ENCODE measurements around the gene KLC4. TPM values are rescaled to one million over a fixed set of nuclear protein-coding genes. Genes with fewer than 3 reads are reported as not detected.

Gene KLC4
- total and polyA plus RNA-seq, 2 donors from 2014 or later: 33.7 to 39.0 TPM

DNA sequence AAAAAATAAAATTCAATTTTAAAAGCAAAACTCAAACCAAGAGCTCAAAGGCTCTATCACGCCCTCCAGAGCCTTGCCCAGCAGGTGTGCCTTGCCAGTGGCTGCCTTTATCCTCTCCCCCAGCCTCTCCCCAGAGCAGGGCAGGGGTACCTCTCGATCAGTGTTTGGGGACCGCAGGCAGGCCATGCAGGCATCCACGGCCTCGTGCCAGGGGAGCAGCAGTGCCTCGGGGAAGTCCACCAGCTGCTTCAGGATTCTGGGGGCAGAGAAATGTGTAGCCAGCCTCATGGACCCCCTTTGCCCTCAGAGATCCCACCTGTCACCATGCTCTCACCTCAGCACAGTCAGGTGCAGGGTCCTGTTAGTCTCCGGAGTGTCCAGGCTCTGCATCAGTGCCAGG, 11.4 kb upstream of the KLC4 start:
- H3K36me3 ChIP-seq (ENCODE audit: control insufficient read depth in 2 of 3, insufficient read depth in 3 of 3, low read length in 3 of 3): peaks cover 10 to 25% (median 21%) of the 10 kb centered on the region in 3 donors
- no peaks in the 10 kb centered on the region for H3K27me3 ChIP-seq (ENCODE audit: control insufficient read depth, insufficient read depth, low read length)
- H3K4me1 ChIP-seq (ENCODE audit: control insufficient read depth in 2 of 3, insufficient read depth in 2 of 3, low read depth in 1 of 3, low read length in 3 of 3): peaks cover 0 to 10% (median 0%) of the 10 kb centered on the region in 3 donors
- no peak overlapping the region for H3K27ac ChIP-seq (ENCODE audit: low read depth in 2 of 2, low read length in 2 of 2)
- no peak overlapping the region for H3K9ac ChIP-seq (ENCODE audit: low read length in 3 of 3)
- no peaks in the 10 kb centered on the region for H3K9me3 ChIP-seq (ENCODE audit: control insufficient read depth in 2 of 3, insufficient read depth in 1 of 3, low read length in 3 of 3)
- FAIRE-seq: no peak
- intact Hi-C loops (cut with DNase I): no loop called here
- DNase-seq: no peak
- H3K4me3 ChIP-seq (ENCODE audit: low read length in 3 of 3): no peak overlapping the region
- TF ChIP-seq, protein P1, sequence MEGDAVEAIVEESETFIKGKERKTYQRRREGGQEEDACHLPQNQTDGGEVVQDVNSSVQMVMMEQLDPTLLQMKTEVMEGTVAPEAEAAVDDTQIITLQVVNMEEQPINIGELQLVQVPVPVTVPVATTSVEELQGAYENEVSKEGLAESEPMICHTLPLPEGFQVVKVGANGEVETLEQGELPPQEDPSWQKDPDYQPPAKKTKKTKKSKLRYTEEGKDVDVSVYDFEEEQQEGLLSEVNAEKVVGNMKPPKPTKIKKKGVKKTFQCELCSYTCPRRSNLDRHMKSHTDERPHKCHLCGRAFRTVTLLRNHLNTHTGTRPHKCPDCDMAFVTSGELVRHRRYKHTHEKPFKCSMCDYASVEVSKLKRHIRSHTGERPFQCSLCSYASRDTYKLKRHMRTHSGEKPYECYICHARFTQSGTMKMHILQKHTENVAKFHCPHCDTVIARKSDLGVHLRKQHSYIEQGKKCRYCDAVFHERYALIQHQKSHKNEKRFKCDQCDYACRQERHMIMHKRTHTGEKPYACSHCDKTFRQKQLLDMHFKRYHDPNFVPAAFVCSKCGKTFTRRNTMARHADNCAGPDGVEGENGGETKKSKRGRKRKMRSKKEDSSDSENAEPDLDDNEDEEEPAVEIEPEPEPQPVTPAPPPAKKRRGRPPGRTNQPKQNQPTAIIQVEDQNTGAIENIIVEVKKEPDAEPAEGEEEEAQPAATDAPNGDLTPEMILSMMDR (IDR thresholded peaks at IDR 0.05; ENCODE audit: borderline replicate concordance, extremely low read depth, insufficient read depth): no peak

DNA sequence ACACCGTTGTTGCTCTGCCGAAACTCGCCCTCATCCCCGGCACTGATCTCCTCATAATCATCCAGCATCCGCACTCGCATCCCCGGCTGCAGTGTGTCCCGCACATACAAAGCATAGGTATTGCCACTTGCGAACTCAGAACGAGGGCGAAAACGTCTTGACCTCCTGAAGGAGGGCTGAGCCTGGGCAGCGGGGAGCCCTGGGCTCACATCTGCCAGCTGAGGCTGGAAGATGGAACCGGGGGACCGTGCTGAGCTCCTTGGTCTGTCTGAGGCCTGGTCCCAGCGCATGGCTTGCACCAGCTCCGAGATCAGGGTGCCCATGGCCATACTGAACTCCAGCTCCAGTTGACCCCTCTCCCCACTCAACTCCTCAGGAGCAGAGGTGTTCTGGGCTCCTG, 8.4 kb upstream of the KLC4 start:
- TF ChIP-seq, protein P1 (IDR thresholded peaks at IDR 0.05; ENCODE audit: borderline replicate concordance, extremely low read depth, insufficient read depth): no peak
- DNase-seq (peak in 1 of 5 donors; percentile 65), FAIRE-seq (no peak)

DNA sequence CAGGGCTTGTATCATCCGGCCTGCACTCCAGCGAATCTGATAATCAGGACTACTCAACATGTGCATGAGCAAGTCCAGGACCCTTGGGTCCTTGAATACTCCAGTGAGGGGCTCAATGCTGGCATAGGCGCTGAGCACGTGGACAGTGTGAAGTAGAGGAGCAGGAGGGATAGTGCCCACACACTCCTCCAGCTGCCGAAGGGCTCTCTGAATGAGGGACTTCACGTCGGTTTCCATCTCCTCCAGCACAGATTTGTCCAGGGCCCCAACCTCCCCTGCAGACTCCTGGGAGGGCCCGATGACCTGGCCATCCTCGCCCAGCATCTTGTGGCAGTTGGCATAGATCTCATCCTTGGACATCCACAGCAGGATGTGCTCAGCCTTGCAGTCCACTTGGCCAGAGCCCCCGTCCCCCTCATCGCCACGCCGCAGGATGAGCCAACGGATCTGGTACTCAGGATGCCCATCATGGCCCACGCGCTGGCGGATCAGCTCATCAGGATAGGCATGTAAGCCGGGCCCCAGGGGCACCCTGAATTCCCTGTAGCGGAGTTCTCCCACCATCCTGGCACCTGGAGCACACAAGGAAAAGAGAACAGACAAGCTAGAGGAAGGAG, 7.1 kb upstream of the KLC4 start:
- intact Hi-C loops (cut with DNase I): no loop called here
- Histone ChIP-seq H3K9me3 (ENCODE audit: control insufficient read depth in 2 of 3, insufficient read depth in 1 of 3, low read length in 3 of 3) (no peaks in the 10 kb centered on the region), H3K4me1 (ENCODE audit: control insufficient read depth in 2 of 3, insufficient read depth in 2 of 3, low read depth in 1 of 3, low read length in 3 of 3) (peaks cover 0 to 15% (median 3%) of the 10 kb centered on the region in 3 donors), H3K4me3 (ENCODE audit: low read length in 3 of 3) (no peak overlapping the region), H3K27ac (ENCODE audit: low read depth in 2 of 2, low read length in 2 of 2) (no peak overlapping the region), H3K9ac (ENCODE audit: low read length in 3 of 3) (no peak overlapping the region), H3K36me3 (ENCODE audit: control insufficient read depth in 2 of 3, insufficient read depth in 3 of 3, low read length in 3 of 3) (peaks cover 10 to 19% (median 14%) of the 10 kb centered on the region in 3 donors), H3K27me3 (ENCODE audit: control insufficient read depth, insufficient read depth, low read length) (no peaks in the 10 kb centered on the region)
- FAIRE-seq: no peak
- DNase-seq: peak in 1 of 5 donors; percentile 73
- TF ChIP-seq, protein P1 (IDR thresholded peaks at IDR 0.05; ENCODE audit: borderline replicate concordance, extremely low read depth, insufficient read depth): no peak

More for the DNA sequence above, 8.4 kb upstream of the KLC4 start:
- H3K27ac ChIP-seq (ENCODE audit: low read depth in 2 of 2, low read length in 2 of 2): no peak overlapping the region
- H3K36me3 ChIP-seq (ENCODE audit: control insufficient read depth in 2 of 3, insufficient read depth in 3 of 3, low read length in 3 of 3): peaks cover 10 to 24% (median 20%) of the 10 kb centered on the region in 3 donors
- no peak overlapping the region for H3K4me3 ChIP-seq (ENCODE audit: low read length in 3 of 3)
- no peaks in the 10 kb centered on the region for H3K9me3 ChIP-seq (ENCODE audit: control insufficient read depth in 2 of 3, insufficient read depth in 1 of 3, low read length in 3 of 3)
- H3K4me1 ChIP-seq (ENCODE audit: control insufficient read depth in 2 of 3, insufficient read depth in 2 of 3, low read depth in 1 of 3, low read length in 3 of 3): peaks cover 0 to 15% (median 3%) of the 10 kb centered on the region in 3 donors
- intact Hi-C loops (cut with DNase I): no loop called here
- H3K27me3 ChIP-seq (ENCODE audit: control insufficient read depth, insufficient read depth, low read length): no peaks in the 10 kb centered on the region
- no peak overlapping the region for H3K9ac ChIP-seq (ENCODE audit: low read length in 3 of 3)

Measured in kidney (tissue), 14 donors.